Neural progenitor cell (in vitro differentiated cells): ENCODE data around the gene EML5.

Experiments
- EZH2 ChIP-seq: fragments of 200-600 bp; sonication (generic); IDR thresholded peaks from 2 replicates; pipeline ENCODE4 v1.6.1; 2017; ENCODE audit warnings: antibody characterized with exemption, mild to moderate bottlenecking, moderate library complexity
- EZH2phosphoT487 ChIP-seq: fragments of 200-600 bp; sonication (generic); IDR thresholded peaks from 2 replicates; pipeline ENCODE4 v1.6.1; 2017; ENCODE audit warnings: antibody characterized with exemption
- TF ChIP-seq, protein P1 (sequence below): fragments of 200-600 bp; sonication (generic); IDR thresholded peaks from 2 replicates; pipeline ENCODE4 v1.5.1; 2017; ENCODE audit warnings: antibody characterized with exemption, mild to moderate bottlenecking

DNA sequence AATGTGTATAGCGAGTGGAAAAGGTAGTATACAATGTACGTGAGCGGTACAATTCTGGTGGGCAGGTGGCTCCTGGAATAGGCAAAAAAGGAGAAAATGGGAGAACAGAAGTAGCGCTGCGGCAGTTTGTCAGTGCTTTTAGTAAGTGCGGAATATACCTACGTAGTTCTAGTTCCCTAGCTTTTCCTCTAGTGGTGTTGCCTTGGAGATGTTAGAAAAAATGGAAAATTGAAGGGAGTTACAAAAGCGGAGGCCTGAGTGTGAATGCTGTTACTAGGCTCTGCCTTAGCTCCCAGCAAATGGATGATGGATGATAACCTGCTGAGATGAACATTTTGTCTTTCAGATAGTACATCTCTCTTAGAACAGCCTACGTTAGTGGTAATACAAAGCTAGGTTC is 32.8 kb upstream of the EML5 start:
- TF ChIP-seq, protein P1, sequence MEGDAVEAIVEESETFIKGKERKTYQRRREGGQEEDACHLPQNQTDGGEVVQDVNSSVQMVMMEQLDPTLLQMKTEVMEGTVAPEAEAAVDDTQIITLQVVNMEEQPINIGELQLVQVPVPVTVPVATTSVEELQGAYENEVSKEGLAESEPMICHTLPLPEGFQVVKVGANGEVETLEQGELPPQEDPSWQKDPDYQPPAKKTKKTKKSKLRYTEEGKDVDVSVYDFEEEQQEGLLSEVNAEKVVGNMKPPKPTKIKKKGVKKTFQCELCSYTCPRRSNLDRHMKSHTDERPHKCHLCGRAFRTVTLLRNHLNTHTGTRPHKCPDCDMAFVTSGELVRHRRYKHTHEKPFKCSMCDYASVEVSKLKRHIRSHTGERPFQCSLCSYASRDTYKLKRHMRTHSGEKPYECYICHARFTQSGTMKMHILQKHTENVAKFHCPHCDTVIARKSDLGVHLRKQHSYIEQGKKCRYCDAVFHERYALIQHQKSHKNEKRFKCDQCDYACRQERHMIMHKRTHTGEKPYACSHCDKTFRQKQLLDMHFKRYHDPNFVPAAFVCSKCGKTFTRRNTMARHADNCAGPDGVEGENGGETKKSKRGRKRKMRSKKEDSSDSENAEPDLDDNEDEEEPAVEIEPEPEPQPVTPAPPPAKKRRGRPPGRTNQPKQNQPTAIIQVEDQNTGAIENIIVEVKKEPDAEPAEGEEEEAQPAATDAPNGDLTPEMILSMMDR, result no peak
- no peak for TF ChIP-seq EZH2
- TF ChIP-seq EZH2phosphoT487, result no peak
